Measurements from ENCODE around the gene KIRREL3. TPM values are rescaled to one million over a fixed set of nuclear protein-coding genes. Genes with fewer than 3 reads are reported as not detected.

The KIRREL3 gene
- total RNA-seq, 5 donors from 2014 or later (not counting 1 experiment from before 2014, with no cell fraction given), result not detected

DNA sequence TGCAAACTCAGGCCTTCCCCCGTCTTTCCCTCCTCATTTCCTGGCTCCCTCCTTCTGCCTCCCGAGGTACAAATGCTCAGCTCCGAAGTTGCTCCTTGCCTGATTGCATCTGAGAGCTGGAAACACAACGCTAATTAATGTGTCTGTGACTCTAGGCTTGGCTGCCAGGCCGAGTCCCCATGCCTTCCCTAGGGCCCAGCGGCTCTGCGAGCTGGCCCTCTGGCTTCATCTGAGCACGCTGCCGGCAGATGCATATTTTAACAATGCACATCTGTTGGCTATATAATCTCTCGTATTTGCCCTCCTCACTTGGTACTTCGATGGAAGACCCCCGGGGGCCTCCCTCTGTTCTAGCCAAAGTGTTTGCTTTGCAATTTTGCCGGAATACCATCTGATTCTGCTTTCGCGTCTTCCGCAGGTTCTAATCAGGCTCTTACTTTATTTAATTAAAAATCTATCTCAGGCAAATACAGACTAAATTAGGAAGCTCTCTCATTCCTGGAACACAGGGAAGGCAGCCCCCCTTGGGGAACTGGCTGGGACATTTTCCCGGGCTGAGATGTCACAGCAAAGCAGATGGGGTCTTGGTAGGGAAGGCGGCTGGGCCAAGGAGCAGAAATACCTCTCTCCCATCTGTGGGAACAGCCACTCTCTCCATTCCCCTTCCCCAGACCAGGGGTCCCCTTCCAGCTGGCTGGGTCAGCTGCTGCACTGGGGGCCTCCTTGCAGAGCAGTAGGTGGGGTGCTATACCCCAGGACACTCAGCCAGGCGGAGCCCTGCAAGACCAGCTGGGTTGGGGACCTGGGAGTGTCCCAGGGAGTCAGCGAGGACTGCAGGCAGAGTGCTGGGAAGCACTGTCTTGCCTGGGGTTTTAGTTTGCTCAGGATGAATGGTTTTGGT is 482.2 kb downstream of the KIRREL3 start:
- ATAC-seq (replicated peaks in 1 of 4) (no peak), DNase-seq (no peak)
- H3K36me3 ChIP-seq (ENCODE audit: control insufficient read depth in 2 of 2, extremely low read depth in 1 of 2, insufficient read depth in 1 of 2, low read length in 1 of 2), result no peaks in the 10 kb centered on the region
- POLR2A ChIA-PET, result no interaction called here
- CTCF ChIA-PET, result interaction anchor here in 1 of 2 donors (0.5 kb wide), 1 partner anchor 41 kb away, joined by 3 read pairs; no protein-coding TSS in a partner anchor
- H3K27me3 ChIP-seq (replicated peaks in 1 of 2; ENCODE audit: control insufficient read depth in 2 of 2, extremely low read depth in 1 of 2, insufficient read depth in 2 of 2, low read length in 1 of 2), result peaks cover 0 to 33% of the 10 kb centered on the region in 2 experiments
- H3K27ac ChIP-seq (ENCODE audit: low read length), result no peak overlapping the region
- no peak overlapping the region for H3K4me3 Mint-ChIP-seq
- peaks cover 7 to 20% of the 10 kb centered on the region in 2 donors for H3K27me3 Mint-ChIP-seq
- H3K36me3 Mint-ChIP-seq, result no peaks in the 10 kb centered on the region
- 78% methylated on average over 18 of the region's 20 CpGs for WGBS (ENCODE audit: insufficient coverage)
- no peak overlapping the region for H3K4me3 ChIP-seq (ENCODE audit: control insufficient read depth in 1 of 2, extremely low read depth in 1 of 2, low read length in 1 of 2)
- no peaks in the 10 kb centered on the region for H3K4me1 ChIP-seq (ENCODE audit: control insufficient read depth in 1 of 2, extremely low read depth in 1 of 2, insufficient read depth in 2 of 2, low read length in 2 of 2)
- H3K9me3 ChIP-seq, result no peaks in the 10 kb centered on the region
- no peak overlapping the region for H3K27ac Mint-ChIP-seq
- H3K4me1 Mint-ChIP-seq, result no peaks in the 10 kb centered on the region
- no peaks in the 10 kb centered on the region for H3K9me3 Mint-ChIP-seq

DNA sequence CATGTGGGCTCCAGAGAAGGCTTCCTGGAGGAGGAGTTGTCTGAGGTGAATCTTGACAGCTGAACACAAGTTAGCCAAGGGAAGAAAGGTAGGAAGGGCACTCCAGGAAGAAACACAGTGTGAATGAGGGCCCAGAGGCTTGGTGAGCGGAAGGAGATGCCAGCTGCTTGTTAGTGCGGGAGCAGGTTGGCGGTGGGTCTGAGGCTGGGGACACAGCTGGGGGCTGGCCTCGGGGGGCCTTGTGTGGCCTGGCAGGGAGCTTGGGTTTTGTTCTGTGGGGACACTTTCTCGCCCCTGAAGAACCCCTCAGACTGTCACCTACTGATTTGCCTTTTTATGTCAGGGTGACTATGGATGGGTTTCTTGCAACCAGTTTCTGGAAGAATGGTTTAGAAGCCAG is 485.1 kb downstream of the KIRREL3 start:
- CTCF ChIA-PET, result no interaction called here
- H3K4me3 Mint-ChIP-seq, result no peak overlapping the region

DNA sequence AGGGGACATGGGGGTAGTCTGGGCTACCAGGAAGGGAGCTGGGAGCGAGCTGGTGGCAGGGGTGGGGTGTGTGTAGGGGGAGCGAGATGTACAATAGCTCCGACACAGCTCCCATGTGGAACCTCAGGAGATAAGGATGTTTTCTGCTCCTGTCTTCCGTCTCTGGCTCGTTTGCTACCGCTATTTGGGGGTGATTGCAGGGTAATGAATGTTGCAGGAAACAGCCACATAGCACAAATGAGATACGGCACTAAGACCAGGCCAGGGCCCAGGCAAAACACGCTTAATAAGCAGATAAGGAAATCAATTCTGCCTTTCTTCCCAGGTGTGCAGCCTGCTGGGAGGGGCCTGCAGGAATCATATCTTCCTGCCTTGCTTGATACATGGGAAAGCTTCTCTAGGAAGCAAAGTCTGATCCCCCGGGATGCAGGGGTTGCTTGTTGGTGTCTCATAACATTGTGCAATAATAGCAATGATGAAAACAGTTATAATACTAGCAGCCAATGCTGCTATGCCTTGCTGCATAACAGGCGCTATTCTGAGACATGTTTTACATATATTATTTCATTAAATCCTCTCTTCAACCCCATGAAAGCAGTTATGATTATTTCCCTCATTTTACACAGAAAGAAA is 486.4 kb downstream of the KIRREL3 start:
- ATAC-seq (replicated peaks in 1 of 4) (no peak), DNase-seq (no peak)
- ChIA-PET CTCF (no interaction called here), POLR2A (no interaction called here)
- no peaks in the 10 kb centered on the region for H3K9me3 ChIP-seq
- 63% methylated on average over 4 of the region's 10 CpGs for WGBS (ENCODE audit: insufficient coverage)
- H3K4me1 Mint-ChIP-seq, result no peaks in the 10 kb centered on the region
- H3K4me1 ChIP-seq (ENCODE audit: control insufficient read depth in 1 of 2, extremely low read depth in 1 of 2, insufficient read depth in 2 of 2, low read length in 2 of 2), result no peaks in the 10 kb centered on the region
- H3K27ac ChIP-seq (ENCODE audit: low read length), result no peak overlapping the region
- no peak overlapping the region for H3K4me3 Mint-ChIP-seq
- peaks cover 27 to 36% of the 10 kb centered on the region in 2 donors for H3K27me3 Mint-ChIP-seq
- no peak overlapping the region for H3K27ac Mint-ChIP-seq
- H3K4me3 ChIP-seq (ENCODE audit: control insufficient read depth in 1 of 2, extremely low read depth in 1 of 2, low read length in 1 of 2), result no peak overlapping the region
- no peaks in the 10 kb centered on the region for H3K9me3 Mint-ChIP-seq
- H3K36me3 ChIP-seq (ENCODE audit: control insufficient read depth in 2 of 2, extremely low read depth in 1 of 2, insufficient read depth in 1 of 2, low read length in 1 of 2), result no peaks in the 10 kb centered on the region
- no peaks in the 10 kb centered on the region for H3K36me3 Mint-ChIP-seq
- H3K27me3 ChIP-seq (replicated peaks in 1 of 2; ENCODE audit: control insufficient read depth in 2 of 2, extremely low read depth in 1 of 2, insufficient read depth in 2 of 2, low read length in 1 of 2), result peaks cover under 1 to 39% of the 10 kb centered on the region in 2 experiments

More for the DNA sequence above, 485.1 kb downstream of the KIRREL3 start:
- H3K4me1 ChIP-seq (ENCODE audit: control insufficient read depth in 1 of 2, extremely low read depth in 1 of 2, insufficient read depth in 2 of 2, low read length in 2 of 2), result no peaks in the 10 kb centered on the region
- no peaks in the 10 kb centered on the region for H3K4me1 Mint-ChIP-seq
- DNase-seq (no peak), ATAC-seq (replicated peaks in 1 of 4) (no peak)
- peaks cover 18 to 33% of the 10 kb centered on the region in 2 donors for H3K27me3 Mint-ChIP-seq
- WGBS (ENCODE audit: insufficient coverage), result 96% methylated on average over 3 of the region's 5 CpGs
- no peaks in the 10 kb centered on the region for H3K9me3 Mint-ChIP-seq
- no peaks in the 10 kb centered on the region for H3K9me3 ChIP-seq
- no peak overlapping the region for H3K27ac ChIP-seq (ENCODE audit: low read length)
- H3K4me3 ChIP-seq (ENCODE audit: control insufficient read depth in 1 of 2, extremely low read depth in 1 of 2, low read length in 1 of 2), result no peak overlapping the region
- H3K27me3 ChIP-seq (replicated peaks in 1 of 2; ENCODE audit: control insufficient read depth in 2 of 2, extremely low read depth in 1 of 2, insufficient read depth in 2 of 2, low read length in 1 of 2), result peaks cover 0 to 40% of the 10 kb centered on the region in 2 experiments
- POLR2A ChIA-PET, result no interaction called here
- no peaks in the 10 kb centered on the region for H3K36me3 ChIP-seq (ENCODE audit: control insufficient read depth in 2 of 2, extremely low read depth in 1 of 2, insufficient read depth in 1 of 2, low read length in 1 of 2)
- H3K27ac Mint-ChIP-seq, result no peak overlapping the region
- no peaks in the 10 kb centered on the region for H3K36me3 Mint-ChIP-seq

DNA sequence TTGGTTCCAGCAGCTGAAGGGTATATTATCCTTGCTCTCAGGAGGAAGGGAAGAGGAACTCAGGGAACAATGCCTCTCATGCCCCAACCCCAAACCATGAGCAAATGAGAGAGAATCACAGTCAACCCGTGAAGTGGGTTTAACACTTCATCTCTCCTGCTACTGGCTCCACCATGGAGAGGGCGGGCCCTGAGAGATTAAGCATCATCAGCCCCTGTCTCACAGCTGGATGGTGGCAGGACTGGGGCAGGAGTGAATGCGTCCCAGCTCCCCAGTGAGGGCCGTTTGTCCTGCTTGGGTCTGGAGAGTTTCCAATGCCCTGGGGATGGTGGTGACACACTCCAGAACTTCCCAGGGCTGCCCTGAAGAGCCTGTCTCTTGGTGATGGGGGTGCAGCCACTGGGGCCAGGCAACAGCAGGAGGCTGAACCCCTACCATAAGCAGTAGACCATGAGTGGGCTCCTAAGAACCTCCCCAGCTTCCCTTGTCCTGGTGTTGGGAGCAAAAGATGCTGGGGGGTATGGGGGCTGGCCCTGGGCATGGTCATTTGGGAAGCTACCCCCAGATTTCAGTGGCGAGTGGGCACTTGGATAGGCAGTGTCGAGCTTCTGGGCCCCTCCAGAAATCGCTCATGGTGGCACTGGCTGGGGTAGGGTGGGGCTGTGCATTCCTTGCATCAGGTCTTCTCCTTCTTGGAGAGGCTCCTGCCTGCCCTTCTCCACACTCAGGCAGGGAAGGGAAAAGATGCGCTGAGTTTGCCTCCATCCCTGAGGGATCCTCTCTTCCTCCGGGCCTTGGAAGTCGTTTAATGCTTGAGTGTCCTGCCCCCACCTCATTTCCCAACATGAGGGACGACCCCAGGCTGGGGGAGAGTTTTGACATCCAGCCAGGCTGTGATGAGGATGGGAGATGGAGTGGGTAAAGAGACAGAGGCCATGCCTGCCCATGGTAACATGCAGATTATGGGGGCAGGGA is 487.5 kb downstream of the KIRREL3 start:
- POLR2A ChIA-PET, result no interaction called here
- Histone ChIP-seq H3K27me3 (replicated peaks in 1 of 2; ENCODE audit: control insufficient read depth in 2 of 2, extremely low read depth in 1 of 2, insufficient read depth in 2 of 2, low read length in 1 of 2) (peaks cover 2 to 43% of the 10 kb centered on the region in 2 experiments), H3K4me1 (ENCODE audit: control insufficient read depth in 1 of 2, extremely low read depth in 1 of 2, insufficient read depth in 2 of 2, low read length in 2 of 2) (no peaks in the 10 kb centered on the region), H3K4me3 (ENCODE audit: control insufficient read depth in 1 of 2, extremely low read depth in 1 of 2, low read length in 1 of 2) (no peak overlapping the region), H3K27ac (ENCODE audit: low read length) (no peak overlapping the region), H3K36me3 (ENCODE audit: control insufficient read depth in 2 of 2, extremely low read depth in 1 of 2, insufficient read depth in 1 of 2, low read length in 1 of 2) (no peaks in the 10 kb centered on the region), H3K9me3 (no peaks in the 10 kb centered on the region)
- Mint-ChIP-seq H3K4me1 (no peaks in the 10 kb centered on the region), H3K9me3 (no peaks in the 10 kb centered on the region), H3K27me3 (peaks cover 29 to 34% of the 10 kb centered on the region in 2 donors), H3K27ac (no peak overlapping the region), H3K4me3 (no peak overlapping the region), H3K36me3 (no peaks in the 10 kb centered on the region)
- DNase-seq (no peak), ATAC-seq (replicated peaks in 1 of 4) (no peak)
- 67% methylated on average over 3 of the region's 11 CpGs for WGBS (ENCODE audit: insufficient coverage)
- CTCF ChIA-PET, result no interaction called here

DNA sequence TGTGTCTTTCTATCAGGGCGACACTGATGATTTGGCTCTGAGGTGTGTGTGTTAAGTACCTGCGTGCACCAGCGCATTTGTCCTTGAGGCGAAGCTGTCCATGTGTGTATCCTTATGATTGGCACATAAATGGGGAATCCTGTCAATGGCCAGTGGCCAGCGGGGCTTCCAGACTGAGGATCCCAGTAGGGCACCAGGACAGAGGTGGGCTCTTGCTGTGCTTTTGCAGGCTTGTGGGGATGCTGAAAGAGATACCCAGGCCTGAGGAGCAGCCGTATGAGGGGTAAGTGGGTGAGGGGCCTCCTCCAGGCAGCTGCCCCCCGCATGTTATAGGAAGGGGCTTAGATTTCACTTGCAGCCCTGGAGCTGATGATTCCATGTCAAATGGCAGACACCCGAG is 488.3 kb downstream of the KIRREL3 start:
- H3K4me3 Mint-ChIP-seq, result no peak overlapping the region
- POLR2A ChIA-PET, result no interaction called here
- H3K9me3 Mint-ChIP-seq, result no peaks in the 10 kb centered on the region
- H3K27ac ChIP-seq (ENCODE audit: low read length), result no peak overlapping the region
- H3K9me3 ChIP-seq, result no peaks in the 10 kb centered on the region
- DNase-seq (no peak), ATAC-seq (replicated peaks in 1 of 4) (no peak)
- H3K27me3 Mint-ChIP-seq, result peaks cover 29 to 36% of the 10 kb centered on the region in 2 donors
- H3K36me3 ChIP-seq (ENCODE audit: control insufficient read depth in 2 of 2, extremely low read depth in 1 of 2, insufficient read depth in 1 of 2, low read length in 1 of 2), result no peaks in the 10 kb centered on the region
- no peaks in the 10 kb centered on the region for H3K4me1 Mint-ChIP-seq
- H3K27ac Mint-ChIP-seq, result no peak overlapping the region
- H3K27me3 ChIP-seq (replicated peaks in 1 of 2; ENCODE audit: control insufficient read depth in 2 of 2, extremely low read depth in 1 of 2, insufficient read depth in 2 of 2, low read length in 1 of 2), result peaks cover 2 to 45% of the 10 kb centered on the region in 2 experiments
- H3K4me3 ChIP-seq (ENCODE audit: control insufficient read depth in 1 of 2, extremely low read depth in 1 of 2, low read length in 1 of 2), result no peak overlapping the region
- H3K4me1 ChIP-seq (ENCODE audit: control insufficient read depth in 1 of 2, extremely low read depth in 1 of 2, insufficient read depth in 2 of 2, low read length in 2 of 2), result no peaks in the 10 kb centered on the region
- WGBS (ENCODE audit: insufficient coverage), result 76% methylated on average over 8 of the region's 8 CpGs
- no peaks in the 10 kb centered on the region for H3K36me3 Mint-ChIP-seq
- CTCF ChIA-PET, result no interaction called here

DNA sequence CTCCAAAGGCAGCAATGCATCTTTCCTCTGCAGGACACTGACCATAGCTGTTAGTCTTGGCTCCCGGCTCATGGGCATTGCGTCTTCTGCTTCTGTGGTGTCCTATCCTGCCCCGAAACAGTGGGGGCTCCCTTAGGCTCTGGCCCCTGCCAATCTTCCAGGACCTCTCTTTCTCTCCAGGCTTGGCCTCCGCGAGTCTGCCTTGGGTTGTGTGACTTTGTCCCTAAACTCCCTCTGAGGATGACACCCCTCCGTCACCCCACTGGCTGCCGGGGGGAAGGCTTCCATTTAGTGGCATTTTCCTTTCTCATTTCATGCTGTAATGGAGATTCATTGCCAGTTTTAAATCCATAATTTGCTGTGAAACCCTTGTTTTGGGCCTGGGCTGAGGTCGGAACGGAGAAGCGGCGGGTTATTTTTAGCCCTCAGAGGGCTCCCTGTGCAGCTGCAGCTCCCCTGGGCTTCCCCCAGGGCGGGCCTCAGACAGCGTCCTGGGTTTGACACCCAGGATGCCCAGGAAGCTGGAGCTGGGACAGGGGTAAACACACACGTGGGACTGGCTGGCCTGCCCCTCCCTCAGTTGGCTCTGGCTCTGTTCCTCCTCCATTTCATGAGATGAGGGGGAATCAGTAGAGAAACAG is 489.0 kb downstream of the KIRREL3 start:
- H3K36me3 Mint-ChIP-seq, result no peaks in the 10 kb centered on the region
- no peak overlapping the region for H3K4me3 ChIP-seq (ENCODE audit: control insufficient read depth in 1 of 2, extremely low read depth in 1 of 2, low read length in 1 of 2)
- no peak overlapping the region for H3K27ac ChIP-seq (ENCODE audit: low read length)
- H3K36me3 ChIP-seq (ENCODE audit: control insufficient read depth in 2 of 2, extremely low read depth in 1 of 2, insufficient read depth in 1 of 2, low read length in 1 of 2), result no peaks in the 10 kb centered on the region
- ATAC-seq (replicated peaks in 1 of 4) (no peak), DNase-seq (no peak)
- CTCF ChIA-PET, result no interaction called here
- peaks cover 3 to 4% (median 4%) of the 10 kb centered on the region in 3 donors for H3K9me3 Mint-ChIP-seq
- H3K27ac Mint-ChIP-seq, result no peak overlapping the region
- H3K4me1 ChIP-seq (ENCODE audit: control insufficient read depth in 1 of 2, extremely low read depth in 1 of 2, insufficient read depth in 2 of 2, low read length in 2 of 2), result no peaks in the 10 kb centered on the region
- H3K27me3 Mint-ChIP-seq, result peaks cover 32 to 38% of the 10 kb centered on the region in 2 donors
- no peaks in the 10 kb centered on the region for H3K9me3 ChIP-seq
- peaks cover 2 to 41% of the 10 kb centered on the region in 2 experiments for H3K27me3 ChIP-seq (replicated peaks in 1 of 2; ENCODE audit: control insufficient read depth in 2 of 2, extremely low read depth in 1 of 2, insufficient read depth in 2 of 2, low read length in 1 of 2)
- no peaks in the 10 kb centered on the region for H3K4me1 Mint-ChIP-seq
- POLR2A ChIA-PET, result no interaction called here
- no peak overlapping the region for H3K4me3 Mint-ChIP-seq
- 60% methylated on average over 12 of the region's 14 CpGs for WGBS (ENCODE audit: insufficient coverage)
